Measurements from ENCODE around the gene ATAD3B.
"Not testable (repeated sequence)": the region's sequence is repeated elsewhere in the genome, so short reads cannot be mapped to it uniquely, and the experiment has no call there.

ATAD3B gene

DNA sequence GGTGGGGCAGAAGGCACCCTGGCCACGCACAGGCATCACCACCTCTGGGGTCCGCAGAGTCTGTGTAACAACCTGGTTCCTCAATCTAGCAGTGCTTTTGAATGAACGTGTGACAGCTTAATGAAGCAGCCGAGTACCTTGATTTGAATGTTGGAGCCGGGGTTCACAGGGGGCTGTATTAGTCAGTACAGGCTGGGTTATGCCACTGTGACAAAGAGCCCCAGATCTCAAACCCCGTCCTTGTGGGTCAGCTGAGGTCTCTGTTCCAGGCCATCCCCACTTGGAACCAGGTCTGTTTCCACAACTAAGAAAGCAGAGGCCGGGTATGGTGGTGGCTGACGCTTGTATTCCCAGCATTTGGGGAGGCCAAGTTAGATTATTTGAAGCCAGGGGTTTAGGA is 58.4 kb downstream of the ATAD3B start:
- no peaks in the 10 kb centered on the region for H3K27me3 ChIP-seq (ENCODE audit: control insufficient read depth, insufficient read depth, low read length)

DNA sequence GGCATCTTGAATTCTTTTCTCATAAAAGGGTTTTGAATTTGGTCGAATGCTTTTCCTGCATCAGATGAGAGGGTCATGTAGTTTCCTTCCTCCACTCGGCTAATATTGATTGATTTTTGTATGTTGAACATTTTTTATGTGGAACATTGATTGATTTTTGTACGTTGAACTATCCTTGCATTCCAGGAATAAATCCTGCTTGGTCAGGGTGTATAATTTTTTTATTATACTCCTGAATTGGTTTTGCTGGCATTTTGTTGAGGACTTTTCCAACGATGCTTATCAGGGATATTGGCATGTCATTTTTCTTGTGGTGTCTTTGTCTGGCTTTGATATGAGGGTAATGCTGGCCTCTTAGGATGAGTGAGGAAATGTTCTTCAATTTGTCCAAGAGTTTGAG is 60.4 kb downstream of the ATAD3B start:
- Histone ChIP-seq H3K4me3 (ENCODE audit: low read depth, low read length) (no peak overlapping the region), H3K27ac (ENCODE audit: low read depth, low read length) (no peak overlapping the region), H3K36me3 (ENCODE audit: control insufficient read depth, insufficient read depth, low read length) (peaks cover 37% of the 10 kb centered on the region), H3K27me3 (ENCODE audit: control insufficient read depth, insufficient read depth, low read length) (no peaks in the 10 kb centered on the region), H3K9ac (ENCODE audit: low read length) (no peak overlapping the region), H3K9me3 (ENCODE audit: control insufficient read depth, insufficient read depth, low read depth, low read length) (peaks cover 4% of the 10 kb centered on the region), H3K4me1 (ENCODE audit: control insufficient read depth, insufficient read depth, low read length) (no peaks in the 10 kb centered on the region)

More for the DNA sequence above, 58.4 kb downstream of the ATAD3B start:
- Histone ChIP-seq H3K4me3 (ENCODE audit: low read depth, low read length) (no peak overlapping the region), H3K27ac (ENCODE audit: low read depth, low read length) (no peak overlapping the region), H3K9me3 (ENCODE audit: control insufficient read depth, insufficient read depth, low read depth, low read length) (peaks cover 4% of the 10 kb centered on the region), H3K36me3 (ENCODE audit: control insufficient read depth, insufficient read depth, low read length) (peaks cover 47% of the 10 kb centered on the region), H3K9ac (ENCODE audit: low read length) (no peak overlapping the region), H3K4me1 (ENCODE audit: control insufficient read depth, insufficient read depth, low read length) (no peaks in the 10 kb centered on the region)

DNA sequence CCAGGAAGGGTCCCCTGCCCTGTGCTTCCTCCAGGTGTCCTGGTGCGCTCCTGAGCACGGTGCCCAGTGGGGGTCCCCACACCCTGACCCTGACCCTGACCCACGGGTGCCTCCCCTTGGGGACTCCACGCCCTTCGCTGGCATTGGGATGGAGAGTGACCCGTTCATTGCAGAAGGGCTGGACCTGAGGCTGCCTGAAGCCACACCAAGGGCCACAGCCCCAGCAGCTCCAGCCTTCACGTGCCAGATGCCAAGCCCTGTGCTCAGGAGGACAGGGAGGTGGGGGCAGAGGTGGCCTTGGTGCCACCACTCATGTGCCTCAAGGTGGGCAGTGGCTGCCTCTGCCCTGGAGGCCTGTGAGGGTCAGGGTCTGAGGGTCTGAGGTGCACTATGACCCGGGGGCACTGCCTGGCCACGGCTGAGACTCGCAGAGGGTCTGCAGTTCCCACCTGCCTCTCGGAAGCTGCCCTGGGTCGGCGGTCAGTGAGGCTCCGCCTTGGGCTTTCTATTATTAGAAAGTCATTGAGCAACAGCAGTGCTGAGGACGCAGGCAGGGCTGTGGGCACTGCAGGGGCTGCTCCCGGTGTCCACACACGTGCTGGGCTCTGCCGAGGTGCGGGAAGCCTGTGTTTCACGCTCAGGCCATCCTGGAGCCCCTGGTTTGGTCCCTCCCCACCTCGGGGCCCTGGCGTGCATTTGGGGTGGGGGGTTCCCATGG is 61.8 kb downstream of the ATAD3B start:
- H3K36me3 ChIP-seq (ENCODE audit: control insufficient read depth, insufficient read depth, low read length): peaks cover 34% of the 10 kb centered on the region
- H3K9ac ChIP-seq (ENCODE audit: low read length); H3K27ac ChIP-seq (ENCODE audit: low read depth, low read length); H3K9me3 ChIP-seq (ENCODE audit: control insufficient read depth, insufficient read depth, low read depth, low read length); H3K4me1 ChIP-seq (ENCODE audit: control insufficient read depth, insufficient read depth, low read length); H3K4me3 ChIP-seq (ENCODE audit: low read depth, low read length); H3K27me3 ChIP-seq (ENCODE audit: control insufficient read depth, insufficient read depth, low read length): not testable (repeated sequence)

DNA sequence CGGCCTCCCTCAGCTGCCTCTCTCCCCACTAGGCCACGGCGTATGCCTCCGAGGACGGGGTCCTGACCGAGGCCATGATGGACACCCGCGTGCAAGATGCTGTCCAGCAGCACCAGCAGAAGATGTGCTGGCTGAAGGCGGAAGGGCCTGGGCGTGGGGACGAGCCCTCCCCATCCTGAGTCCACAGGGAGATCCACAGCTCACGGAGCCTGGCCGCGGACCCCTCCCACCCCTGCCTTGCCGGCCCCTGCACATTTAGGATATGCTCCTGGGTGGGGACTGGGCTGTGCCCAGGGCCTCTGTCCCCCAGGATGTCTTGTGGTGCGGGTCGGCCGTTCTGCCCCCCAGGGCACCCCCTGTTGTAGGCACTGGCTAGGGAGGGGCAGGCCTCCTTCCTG is 62.3 kb downstream of the ATAD3B start:
- H3K36me3 ChIP-seq (ENCODE audit: control insufficient read depth, insufficient read depth, low read length): peaks cover 29% of the 10 kb centered on the region
- H3K4me1 ChIP-seq (ENCODE audit: control insufficient read depth, insufficient read depth, low read length); H3K27me3 ChIP-seq (ENCODE audit: control insufficient read depth, insufficient read depth, low read length); H3K4me3 ChIP-seq (ENCODE audit: low read depth, low read length); H3K9ac ChIP-seq (ENCODE audit: low read length); H3K27ac ChIP-seq (ENCODE audit: low read depth, low read length); H3K9me3 ChIP-seq (ENCODE audit: control insufficient read depth, insufficient read depth, low read depth, low read length): not testable (repeated sequence)

DNA sequence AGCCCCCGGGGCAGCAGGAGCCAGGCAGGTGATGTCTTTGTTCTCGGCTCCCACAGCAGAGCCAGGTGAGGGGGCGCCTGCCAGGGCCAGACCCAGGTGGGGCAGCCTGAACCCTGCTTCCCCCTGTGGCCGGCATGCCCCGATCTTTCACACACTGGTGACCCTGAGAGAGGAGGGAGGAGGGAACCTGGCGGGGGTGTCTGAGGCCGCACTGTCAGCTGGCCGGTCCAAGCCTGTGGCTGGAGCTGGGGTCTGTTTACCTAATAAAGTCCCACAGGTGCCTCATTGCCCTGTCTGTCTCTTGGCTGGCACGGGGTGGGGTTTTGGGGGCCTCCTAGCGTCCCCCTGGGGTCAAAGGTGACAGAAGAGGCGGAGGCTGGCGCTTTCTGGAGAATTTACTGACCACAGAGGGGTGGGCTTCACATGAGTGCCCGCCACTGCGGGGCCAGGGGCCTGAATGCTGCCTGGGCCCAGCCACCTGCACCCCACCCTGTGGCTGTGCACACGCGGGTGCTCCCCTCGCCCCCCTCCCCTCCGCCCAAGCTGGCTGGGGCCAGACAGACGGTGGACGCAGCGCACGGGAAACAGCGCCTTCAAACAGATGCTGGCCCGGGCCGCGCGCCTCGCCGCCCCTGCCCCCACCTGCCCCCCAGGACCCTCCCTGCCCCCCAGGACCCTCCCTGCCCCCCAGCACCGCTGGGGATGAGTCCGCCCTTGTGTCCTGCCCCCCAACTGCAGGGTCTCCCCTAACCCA is 63.0 kb downstream of the ATAD3B start:
- H3K27me3 ChIP-seq (ENCODE audit: control insufficient read depth, insufficient read depth, low read length): no peaks in the 10 kb centered on the region
- no peak overlapping the region for H3K4me3 ChIP-seq (ENCODE audit: low read depth, low read length)
- no peak overlapping the region for H3K27ac ChIP-seq (ENCODE audit: low read depth, low read length)
- peaks cover 23% of the 10 kb centered on the region for H3K36me3 ChIP-seq (ENCODE audit: control insufficient read depth, insufficient read depth, low read length)
- peaks cover 4% of the 10 kb centered on the region for H3K9me3 ChIP-seq (ENCODE audit: control insufficient read depth, insufficient read depth, low read depth, low read length)
- H3K4me1 ChIP-seq (ENCODE audit: control insufficient read depth, insufficient read depth, low read length): no peaks in the 10 kb centered on the region
- H3K9ac ChIP-seq (ENCODE audit: low read length): no peak overlapping the region

DNA sequence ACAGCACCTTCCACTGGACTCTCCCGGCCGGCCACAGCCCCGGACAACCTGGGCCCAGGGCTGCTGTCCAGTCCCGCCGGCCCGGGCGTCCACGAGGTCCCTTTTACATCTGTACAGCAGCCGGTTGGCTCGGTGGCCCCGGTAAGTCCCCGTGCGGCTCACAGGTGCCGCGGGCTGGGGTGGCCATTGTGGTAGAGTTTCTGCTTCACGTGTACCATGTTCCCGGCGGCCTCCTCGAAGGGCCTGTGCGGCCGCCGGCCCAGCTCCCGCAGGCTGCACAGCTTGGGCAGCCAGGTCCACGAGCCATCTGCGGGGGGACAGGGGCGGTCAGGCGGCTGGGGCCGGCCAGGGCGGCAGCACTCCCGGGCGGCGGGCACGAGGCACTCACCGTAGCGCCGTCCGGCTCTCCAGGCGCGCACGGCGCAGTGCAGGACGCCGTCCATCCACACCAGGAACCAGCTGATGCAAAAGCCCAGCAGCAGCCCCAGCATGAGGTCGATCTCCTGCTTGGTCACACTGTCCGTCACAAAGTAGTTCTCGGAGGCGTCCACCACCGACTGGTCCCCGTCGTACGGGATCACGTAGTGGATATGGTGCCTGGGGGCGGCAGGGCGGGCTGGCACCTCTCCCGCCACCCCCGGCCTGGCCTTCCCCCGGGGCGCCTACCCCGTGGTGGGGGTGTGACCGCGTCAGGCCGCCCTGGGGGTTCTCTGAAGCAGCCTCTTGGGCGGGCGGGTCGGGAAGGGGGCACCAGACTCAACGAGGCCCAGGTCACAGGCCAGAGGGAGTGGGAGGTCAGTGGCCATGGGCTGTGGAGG is 63.8 kb downstream of the ATAD3B start:
- H3K4me1 ChIP-seq (ENCODE audit: control insufficient read depth, insufficient read depth, low read length): no peaks in the 10 kb centered on the region
- H3K9ac ChIP-seq (ENCODE audit: low read length): no peak overlapping the region
- H3K4me3 ChIP-seq (ENCODE audit: low read depth, low read length): no peak overlapping the region
- no peaks in the 10 kb centered on the region for H3K9me3 ChIP-seq (ENCODE audit: control insufficient read depth, insufficient read depth, low read depth, low read length)
- no peaks in the 10 kb centered on the region for H3K27me3 ChIP-seq (ENCODE audit: control insufficient read depth, insufficient read depth, low read length)
- peaks cover 16% of the 10 kb centered on the region for H3K36me3 ChIP-seq (ENCODE audit: control insufficient read depth, insufficient read depth, low read length)
- H3K27ac ChIP-seq (ENCODE audit: low read depth, low read length): no peak overlapping the region

DNA sequence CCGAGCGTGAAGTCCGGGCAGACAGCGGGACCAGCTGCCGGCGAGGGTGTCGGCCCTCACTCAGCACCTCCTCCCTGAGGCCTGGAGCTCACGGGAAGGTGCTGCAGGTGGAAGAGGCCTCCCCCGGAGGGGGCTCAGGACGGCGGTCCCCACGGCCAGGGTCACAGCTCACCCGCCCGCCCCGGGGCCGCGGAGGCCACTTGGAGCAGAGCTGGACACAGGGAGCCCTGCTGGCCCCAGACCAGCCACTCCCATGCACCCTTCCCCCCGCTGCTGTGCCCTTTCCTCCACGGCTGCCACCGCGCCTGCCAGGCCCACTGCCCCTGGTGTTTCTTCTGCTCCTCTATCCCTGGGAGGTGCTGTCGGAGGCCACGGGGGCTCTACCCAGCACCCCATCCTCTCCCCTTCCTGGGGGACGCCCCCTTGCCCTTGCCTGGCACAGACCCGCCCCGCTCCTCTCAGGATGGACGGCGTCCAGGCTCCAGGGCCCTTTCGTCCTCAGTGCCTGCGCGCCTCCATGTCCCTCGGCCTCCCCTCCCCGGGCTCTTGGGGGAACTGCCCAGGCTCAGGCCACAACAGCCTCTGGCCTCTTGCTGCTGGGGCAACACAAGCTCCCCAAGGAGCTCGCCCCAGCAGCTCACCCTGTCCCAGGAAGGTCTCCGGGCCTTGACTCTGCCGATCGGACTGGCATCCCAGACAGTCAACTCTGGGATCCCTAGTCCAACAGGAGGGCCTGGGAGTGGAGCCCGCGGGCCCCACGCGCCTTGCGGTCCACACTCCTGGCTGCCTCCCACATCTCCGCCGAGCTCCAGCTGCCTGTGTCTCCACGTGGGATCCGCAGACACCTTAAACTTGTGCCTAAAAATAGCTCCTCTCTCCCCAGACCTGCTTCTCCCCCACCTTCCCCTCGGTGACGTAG is 64.7 kb downstream of the ATAD3B start:
- Histone ChIP-seq H3K4me3 (ENCODE audit: low read depth, low read length) (no peak overlapping the region), H3K27me3 (ENCODE audit: control insufficient read depth, insufficient read depth, low read length) (no peaks in the 10 kb centered on the region), H3K9ac (ENCODE audit: low read length) (no peak overlapping the region), H3K27ac (ENCODE audit: low read depth, low read length) (no peak overlapping the region), H3K4me1 (ENCODE audit: control insufficient read depth, insufficient read depth, low read length) (peaks cover 4% of the 10 kb centered on the region; the same call in 1 of the 2 replicates), H3K36me3 (ENCODE audit: control insufficient read depth, insufficient read depth, low read length) (peaks cover 16% of the 10 kb centered on the region), H3K9me3 (ENCODE audit: control insufficient read depth, insufficient read depth, low read depth, low read length) (no peaks in the 10 kb centered on the region)

DNA sequence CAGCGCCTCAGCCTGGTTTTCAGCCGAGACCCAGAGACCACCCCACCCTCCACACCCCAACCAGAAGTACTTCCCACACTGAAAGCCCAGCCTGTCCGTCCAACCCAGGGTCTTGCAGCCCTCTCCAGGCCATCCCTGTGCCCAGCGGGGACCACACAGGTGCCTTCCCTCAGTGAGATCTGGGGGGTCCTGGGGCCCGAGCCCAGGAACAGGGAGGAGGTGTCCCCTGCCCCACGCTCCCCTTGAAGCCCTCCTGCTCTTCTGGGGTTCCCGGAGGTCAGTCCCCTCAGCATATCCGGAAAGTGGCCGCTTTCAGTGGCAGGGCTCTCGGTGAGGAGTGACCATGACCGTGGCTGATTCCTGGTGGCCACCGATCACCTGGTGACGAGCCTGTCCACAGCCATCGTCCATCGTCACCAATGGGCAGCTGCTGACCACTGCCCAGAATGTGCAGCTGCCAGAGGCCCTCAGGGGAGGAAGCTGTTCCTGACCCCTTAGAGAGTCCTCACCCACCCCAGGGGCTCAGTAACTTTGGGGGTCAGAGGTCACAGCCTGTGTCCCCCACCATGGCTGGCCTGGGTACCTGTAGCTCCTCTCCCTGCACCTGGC is 65.5 kb downstream of the ATAD3B start:
- Histone ChIP-seq H3K9ac (ENCODE audit: low read length) (no peak overlapping the region), H3K4me1 (ENCODE audit: control insufficient read depth, insufficient read depth, low read length) (peaks cover 4% of the 10 kb centered on the region; the same call in 1 of the 2 replicates), H3K36me3 (ENCODE audit: control insufficient read depth, insufficient read depth, low read length) (peaks cover 24% of the 10 kb centered on the region), H3K4me3 (ENCODE audit: low read depth, low read length) (no peak overlapping the region), H3K27ac (ENCODE audit: low read depth, low read length) (no peak overlapping the region), H3K9me3 (ENCODE audit: control insufficient read depth, insufficient read depth, low read depth, low read length) (no peaks in the 10 kb centered on the region), H3K27me3 (ENCODE audit: control insufficient read depth, insufficient read depth, low read length) (no peaks in the 10 kb centered on the region)

DNA sequence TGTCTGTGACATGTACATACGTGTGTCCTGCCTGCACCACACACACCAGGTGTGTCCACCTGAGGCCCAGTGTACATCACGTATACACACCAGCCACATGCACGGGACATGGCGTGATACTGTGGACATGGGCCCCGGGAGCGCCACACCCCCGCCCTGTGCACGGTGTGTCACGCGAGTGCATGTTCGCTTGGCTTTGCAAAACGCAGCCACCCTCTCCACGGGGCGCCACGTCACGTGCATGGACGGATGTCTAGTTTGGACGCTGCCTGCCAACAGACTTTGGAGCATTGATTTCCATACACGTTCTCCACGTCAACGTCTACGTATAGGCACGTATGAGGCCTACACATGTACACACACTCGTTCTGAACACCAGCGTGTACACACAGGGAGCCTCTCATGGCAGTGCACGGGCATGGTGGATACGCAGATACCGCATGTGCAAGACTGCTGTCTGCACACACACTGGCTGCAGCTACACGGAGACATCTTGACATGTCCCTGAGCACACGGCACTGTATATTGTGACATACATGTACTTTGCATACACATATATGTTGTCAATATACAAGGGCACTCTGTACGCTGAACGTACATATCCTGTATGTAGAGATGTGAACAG is 66.2 kb downstream of the ATAD3B start:
- no peak overlapping the region for H3K4me3 ChIP-seq (ENCODE audit: low read depth, low read length)
- H3K36me3 ChIP-seq (ENCODE audit: control insufficient read depth, insufficient read depth, low read length): peaks cover 27% of the 10 kb centered on the region
- no peak overlapping the region for H3K9ac ChIP-seq (ENCODE audit: low read length)
- H3K9me3 ChIP-seq (ENCODE audit: control insufficient read depth, insufficient read depth, low read depth, low read length): no peaks in the 10 kb centered on the region
- peaks cover 4% of the 10 kb centered on the region; the same call in 1 of the 2 replicates for H3K4me1 ChIP-seq (ENCODE audit: control insufficient read depth, insufficient read depth, low read length)
- no peak overlapping the region for H3K27ac ChIP-seq (ENCODE audit: low read depth, low read length)
- no peaks in the 10 kb centered on the region for H3K27me3 ChIP-seq (ENCODE audit: control insufficient read depth, insufficient read depth, low read length)

DNA sequence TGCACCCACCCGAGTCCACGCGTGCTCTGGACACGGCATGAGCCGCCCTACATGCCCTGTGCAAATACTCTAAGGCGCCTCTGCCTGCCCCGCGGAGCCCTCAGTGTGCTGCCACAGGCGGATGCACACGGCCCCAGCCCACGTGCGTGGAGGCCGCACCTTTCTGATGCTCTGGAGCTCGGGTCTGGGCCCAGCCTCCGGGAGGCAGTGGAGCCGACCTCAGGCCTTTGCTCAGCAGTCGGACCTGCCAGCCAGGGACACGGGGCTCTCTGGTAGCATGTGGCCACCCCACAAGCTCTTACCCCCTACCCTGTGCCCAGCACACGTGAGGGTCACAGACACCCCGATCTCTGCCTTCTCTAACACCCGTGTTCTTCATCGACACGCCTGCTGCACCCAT is 66.8 kb downstream of the ATAD3B start:
- Histone ChIP-seq H3K9me3 (ENCODE audit: control insufficient read depth, insufficient read depth, low read depth, low read length) (no peaks in the 10 kb centered on the region), H3K4me3 (ENCODE audit: low read depth, low read length) (no peak overlapping the region)

More for the DNA sequence above, 66.8 kb downstream of the ATAD3B start:
- no peaks in the 10 kb centered on the region for H3K27me3 ChIP-seq (ENCODE audit: control insufficient read depth, insufficient read depth, low read length)
- peaks cover 4% of the 10 kb centered on the region; the same call in 1 of the 2 replicates for H3K4me1 ChIP-seq (ENCODE audit: control insufficient read depth, insufficient read depth, low read length)
- H3K27ac ChIP-seq (ENCODE audit: low read depth, low read length): no peak overlapping the region
- peaks cover 33% of the 10 kb centered on the region for H3K36me3 ChIP-seq (ENCODE audit: control insufficient read depth, insufficient read depth, low read length)
- H3K9ac ChIP-seq (ENCODE audit: low read length): no peak overlapping the region

Measured in HUES6 (cell line).